Measurements from ENCODE around the gene MXRA8.

MXRA8 gene

DNA sequence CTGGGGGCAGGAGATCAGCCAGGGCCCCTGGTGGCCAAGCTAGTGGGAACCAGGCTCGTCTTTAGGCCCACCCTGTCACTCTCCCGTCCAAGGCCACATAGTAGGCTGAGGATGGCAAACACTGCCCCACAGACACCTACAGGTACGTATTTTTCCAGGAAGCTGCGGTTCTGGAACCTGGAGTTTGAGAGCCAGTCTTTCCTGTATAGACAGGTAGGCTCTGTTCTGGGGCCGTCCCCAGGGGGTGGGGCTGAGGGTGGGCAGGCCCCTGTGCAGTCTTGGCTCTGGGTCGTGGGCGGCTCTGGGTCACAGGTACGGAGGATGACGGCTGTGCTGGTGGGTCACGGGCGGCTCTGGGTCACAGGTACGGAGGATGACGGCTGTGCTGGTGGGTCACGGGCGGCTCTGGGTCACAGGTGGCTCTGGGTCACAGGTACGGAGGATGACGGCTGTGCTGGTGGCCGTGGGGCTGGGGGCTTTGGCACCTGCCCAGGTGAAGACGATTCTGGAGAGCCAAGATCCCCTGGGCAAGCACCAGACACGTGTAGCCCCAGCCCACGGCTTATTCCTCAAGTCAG lies 47.8 kb downstream of the MXRA8 start:
- WGBS (ENCODE audit: extremely low coverage, insufficient coverage, low lambda C conversion rate) = no CpG with 5 or more reads among the region's 21 CpGs

DNA sequence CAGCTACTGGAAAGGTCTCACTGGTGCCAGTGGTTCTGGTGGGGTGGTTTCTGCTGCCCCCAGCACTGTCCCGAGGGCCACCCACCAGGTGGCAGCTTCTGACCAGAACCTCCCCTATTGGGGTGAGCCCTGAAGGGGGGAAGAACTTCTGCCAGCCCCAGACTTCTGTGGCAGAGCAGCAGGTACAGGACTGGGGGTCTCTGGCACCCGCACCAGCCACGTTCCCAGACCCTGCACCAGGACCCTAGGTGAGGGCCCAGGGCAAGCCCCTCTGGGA lies 48.3 kb downstream of the MXRA8 start:
- Histone ChIP-seq H3K4me3 (ENCODE audit: low read length) (no peak overlapping the region), H3K18ac (ENCODE audit: low read length) (no peak overlapping the region), H3K4me2 (ENCODE audit: low read length) (no peak overlapping the region), H3K27me3 (ENCODE audit: insufficient read depth, low read length, poor library complexity) (no peaks in the 10 kb centered on the region), H2BK15ac (replicated peaks; ENCODE audit: low read depth) (no peak overlapping the region), H2BK5ac (ENCODE audit: low read length) (no peak overlapping the region), H3K4me1 (ENCODE audit: control insufficient read depth, low read depth, low read length) (peaks cover 9% of the 10 kb centered on the region), H3K9ac (ENCODE audit: low read length) (no peak overlapping the region), H2AK5ac (ENCODE audit: low read length) (no peak overlapping the region), H3K23ac (ENCODE audit: low read length) (no peak overlapping the region), H3K4ac (ENCODE audit: low read depth, low read length) (no peak overlapping the region), H3K79me1 (ENCODE audit: low read length) (peaks cover 14% of the 10 kb centered on the region), H2BK120ac (ENCODE audit: low read depth, low read length) (no peak overlapping the region), H3K36me3 (ENCODE audit: control insufficient read depth, insufficient read depth, low read length) (peaks cover 19% of the 10 kb centered on the region), H3K56ac (ENCODE audit: low read length) (peak overlapping the region; percentile 92), H4K5ac (ENCODE audit: low read length) (no peak overlapping the region), H4K8ac (ENCODE audit: low read depth, low read length) (no peak overlapping the region), H3K27ac (ENCODE audit: low read depth, low read length) (no peak overlapping the region), H3K79me2 (ENCODE audit: control insufficient read depth, insufficient read depth, low read length) (peaks cover 3% of the 10 kb centered on the region)
- no CpG with 5 or more reads among the region's 3 CpGs for WGBS (ENCODE audit: extremely low coverage, insufficient coverage, low lambda C conversion rate)
- DNase-seq = no peak

More for the DNA sequence above, 47.8 kb downstream of the MXRA8 start:
- DNase-seq = no peak
- Histone ChIP-seq H3K4me1 (ENCODE audit: control insufficient read depth, low read depth, low read length) (peaks cover 9% of the 10 kb centered on the region), H4K8ac (ENCODE audit: low read depth, low read length) (no peak overlapping the region), H2AK5ac (ENCODE audit: low read length) (no peak overlapping the region), H3K27me3 (ENCODE audit: insufficient read depth, low read length, poor library complexity) (no peaks in the 10 kb centered on the region), H3K79me1 (ENCODE audit: low read length) (peaks cover 14% of the 10 kb centered on the region), H3K4me2 (ENCODE audit: low read length) (no peak overlapping the region), H3K36me3 (ENCODE audit: control insufficient read depth, insufficient read depth, low read length) (peaks cover 19% of the 10 kb centered on the region), H3K4me3 (ENCODE audit: low read length) (no peak overlapping the region), H3K18ac (ENCODE audit: low read length) (no peak overlapping the region), H3K27ac (ENCODE audit: low read depth, low read length) (no peak overlapping the region), H3K4ac (ENCODE audit: low read depth, low read length) (no peak overlapping the region), H4K5ac (ENCODE audit: low read length) (no peak overlapping the region), H2BK15ac (replicated peaks; ENCODE audit: low read depth) (no peak overlapping the region), H3K79me2 (ENCODE audit: control insufficient read depth, insufficient read depth, low read length) (peaks cover 3% of the 10 kb centered on the region), H3K23ac (ENCODE audit: low read length) (no peak overlapping the region), H3K56ac (ENCODE audit: low read length) (no peak overlapping the region), H2BK120ac (ENCODE audit: low read depth, low read length) (no peak overlapping the region), H3K9ac (ENCODE audit: low read length) (no peak overlapping the region), H2BK5ac (ENCODE audit: low read length) (no peak overlapping the region)

DNA sequence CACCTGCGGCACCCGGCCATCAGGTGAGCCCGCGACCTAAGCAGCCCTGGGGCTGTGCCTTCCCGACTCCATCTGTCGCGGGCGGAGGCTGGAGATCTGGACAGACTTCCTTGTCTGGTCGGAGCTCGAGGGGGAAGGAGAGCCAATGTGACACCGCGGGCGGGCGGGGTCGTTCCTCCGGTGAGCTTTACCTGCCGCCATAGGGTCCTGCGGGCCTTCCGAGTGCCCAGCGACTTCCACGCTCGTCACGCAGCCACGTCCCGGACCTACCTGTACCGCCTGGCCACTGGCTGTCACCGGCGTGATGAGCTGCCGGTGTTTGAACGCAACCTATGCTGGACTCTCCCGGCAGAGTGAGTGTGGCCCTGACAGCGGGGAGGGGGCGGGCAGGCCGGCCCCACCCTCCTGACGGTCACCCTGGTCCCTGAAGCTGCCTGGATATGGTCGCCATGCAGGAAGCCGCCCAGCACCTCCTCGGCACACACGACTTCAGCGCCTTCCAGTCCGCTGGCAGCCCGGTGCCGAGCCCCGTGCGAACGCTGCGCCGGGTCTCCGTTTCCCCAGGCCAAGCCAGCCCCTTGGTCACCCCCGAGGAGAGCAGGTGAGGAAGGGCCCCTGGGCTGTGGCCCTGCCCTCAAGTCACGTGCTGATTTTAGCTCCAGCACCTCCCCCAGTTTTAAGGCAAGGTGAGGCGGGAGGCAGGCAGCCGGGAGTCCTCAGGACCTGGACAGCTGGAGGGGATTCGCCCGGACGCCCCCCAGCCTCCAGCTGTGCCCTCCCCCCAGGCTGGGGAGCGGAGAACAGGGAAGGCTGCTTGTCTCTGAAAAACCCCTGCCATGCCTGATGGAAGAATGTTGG lies 48.9 kb downstream of the MXRA8 start:
- Histone ChIP-seq H3K27ac (ENCODE audit: low read depth, low read length) (no peak overlapping the region), H3K79me1 (ENCODE audit: low read length) (peaks cover 11% of the 10 kb centered on the region), H3K56ac (ENCODE audit: low read length) (peak overlapping the region; percentile 92), H4K5ac (ENCODE audit: low read length) (no peak overlapping the region), H4K8ac (ENCODE audit: low read depth, low read length) (no peak overlapping the region), H3K4me2 (ENCODE audit: low read length) (peak overlapping the region; percentile 87), H3K79me2 (ENCODE audit: control insufficient read depth, insufficient read depth, low read length) (peaks cover 3% of the 10 kb centered on the region), H3K36me3 (ENCODE audit: control insufficient read depth, insufficient read depth, low read length) (peaks cover 19% of the 10 kb centered on the region), H3K9ac (ENCODE audit: low read length) (peak overlapping the region; percentile 91), H2AK5ac (ENCODE audit: low read length) (no peak overlapping the region), H2BK5ac (ENCODE audit: low read length) (no peak overlapping the region), H3K4me1 (ENCODE audit: control insufficient read depth, low read depth, low read length) (peaks cover 10% of the 10 kb centered on the region), H3K18ac (ENCODE audit: low read length) (peak overlapping the region; percentile 29), H3K27me3 (ENCODE audit: insufficient read depth, low read length, poor library complexity) (no peaks in the 10 kb centered on the region), H3K4ac (ENCODE audit: low read depth, low read length) (no peak overlapping the region), H2BK120ac (ENCODE audit: low read depth, low read length) (no peak overlapping the region), H3K4me3 (ENCODE audit: low read length) (peak overlapping the region; percentile 73), H2BK15ac (replicated peaks; ENCODE audit: low read depth) (no peak overlapping the region), H3K23ac (ENCODE audit: low read length) (peak overlapping the region; percentile 66)
- no CpG with 5 or more reads among the region's 57 CpGs for WGBS (ENCODE audit: extremely low coverage, insufficient coverage, low lambda C conversion rate)
- DNase-seq = peak; percentile 57

DNA sequence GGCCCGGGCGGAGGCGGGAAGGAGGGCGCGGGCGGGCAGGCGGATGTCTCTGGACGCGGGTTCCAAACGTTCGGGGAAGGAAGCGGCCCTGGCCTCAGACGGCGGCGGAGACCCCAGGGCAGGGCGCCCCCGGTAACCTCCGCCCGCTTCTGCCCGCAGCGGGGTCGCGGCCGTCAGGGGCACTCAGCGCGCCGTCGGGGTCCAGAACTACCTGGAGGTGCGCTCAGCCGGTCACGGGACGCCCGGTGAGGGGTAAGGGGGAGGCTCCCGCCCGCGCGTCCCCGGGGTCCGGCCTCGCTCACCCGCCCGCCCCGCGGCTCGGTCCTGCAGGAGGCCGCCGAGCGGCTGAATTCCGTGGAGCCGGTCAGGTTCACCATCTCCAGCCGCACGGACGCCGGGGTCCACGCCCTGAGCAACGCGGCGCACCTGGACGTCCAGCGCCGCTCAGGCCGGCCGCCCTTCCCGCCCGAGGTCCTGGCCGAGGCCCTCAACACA lies 49.6 kb downstream of the MXRA8 start:
- no peak overlapping the region for H3K4ac ChIP-seq (ENCODE audit: low read depth, low read length)
- no CpG with 5 or more reads among the region's 66 CpGs for WGBS (ENCODE audit: extremely low coverage, insufficient coverage, low lambda C conversion rate)

DNA sequence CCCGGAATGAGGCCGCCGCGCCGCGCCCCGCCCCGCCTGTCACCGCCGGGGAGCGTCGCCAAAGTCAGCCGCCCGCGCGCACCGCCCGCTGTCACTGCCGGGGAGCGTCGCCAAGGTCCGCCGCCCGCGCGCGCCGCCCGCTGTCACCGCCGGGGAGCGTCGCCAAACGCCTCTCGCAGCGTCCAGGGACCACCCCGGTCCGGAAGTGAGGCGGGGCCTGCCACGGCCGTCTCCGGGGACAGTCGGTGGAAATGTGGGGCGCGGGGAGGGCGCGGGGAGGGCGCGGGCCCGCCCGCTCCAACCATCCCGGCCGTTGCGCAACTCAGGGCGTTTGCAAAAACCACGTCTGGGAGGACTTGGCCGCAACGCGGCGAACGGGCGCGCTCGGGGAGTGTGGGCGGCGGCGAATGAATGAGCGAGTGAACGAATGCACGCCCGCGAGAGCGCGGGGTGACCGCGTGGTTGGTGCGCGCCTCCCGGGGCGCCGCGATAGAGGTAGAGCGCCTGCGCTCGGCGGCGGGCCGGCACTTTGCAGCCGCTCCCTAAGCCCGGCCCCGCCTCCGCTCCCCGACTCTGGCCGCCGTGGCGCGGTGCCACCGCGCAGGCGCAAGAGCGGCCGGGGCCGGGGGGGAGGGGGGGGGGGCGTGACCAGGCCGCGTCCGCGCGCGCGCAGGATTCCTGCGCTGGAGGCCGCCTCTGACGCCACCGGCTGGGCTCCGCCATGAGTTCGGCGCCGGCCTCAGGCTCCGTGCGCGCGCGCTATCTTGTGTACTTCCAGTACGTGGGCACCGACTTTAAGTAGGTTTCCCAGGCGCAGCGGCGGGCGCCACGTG lies 50.2 kb downstream of the MXRA8 start, which contains the start of the genes ACAP3 and PUSL1:
TSS of gene ACAP3 (minus strand) at position 8 of the 833 bp plus-strand sequence. CDS start 115 bp downstream, outside the sequence.
TSS of gene PUSL1 (plus strand) at position 675 of the 833 bp plus-strand sequence. CDS start at position 722, 47 bp downstream.
- H2BK5ac ChIP-seq (ENCODE audit: low read length) = peak within 1 kb of the TSS; percentile 59
- H3K79me2 ChIP-seq (ENCODE audit: control insufficient read depth, insufficient read depth, low read length) = peaks cover 3% of the 10 kb centered on the region
- peak within 1 kb of the TSS; percentile 94 for H3K9ac ChIP-seq (ENCODE audit: low read length)
- H3K36me3 ChIP-seq (ENCODE audit: control insufficient read depth, insufficient read depth, low read length) = peaks cover 9% of the 10 kb centered on the region
- H3K4ac ChIP-seq (ENCODE audit: low read depth, low read length) = peak within 1 kb of the TSS; percentile 73
- peaks cover 11% of the 10 kb centered on the region for H3K79me1 ChIP-seq (ENCODE audit: low read length)
- H3K4me3 ChIP-seq (ENCODE audit: low read length) = peak within 1 kb of the TSS; percentile 74
- no peak within 1 kb of the TSS for H4K5ac ChIP-seq (ENCODE audit: low read length)
- WGBS (ENCODE audit: extremely low coverage, insufficient coverage, low lambda C conversion rate) = no CpG with 5 or more reads among the region's 131 CpGs
- DNase-seq = peak; percentile 93
- H3K4me2 ChIP-seq (ENCODE audit: low read length) = peak within 1 kb of the TSS; percentile 89
- peak within 1 kb of the TSS; percentile 66 for H3K23ac ChIP-seq (ENCODE audit: low read length)
- no peak within 1 kb of the TSS for H2BK15ac ChIP-seq (replicated peaks; ENCODE audit: low read depth)
- no peak within 1 kb of the TSS for H4K8ac ChIP-seq (ENCODE audit: low read depth, low read length)
- H3K18ac ChIP-seq (ENCODE audit: low read length) = peak within 1 kb of the TSS; percentile 29
- H3K4me1 ChIP-seq (ENCODE audit: control insufficient read depth, low read depth, low read length) = peaks cover 11% of the 10 kb centered on the region
- peak within 1 kb of the TSS; percentile 89 for H3K27ac ChIP-seq (ENCODE audit: low read depth, low read length)
- H3K56ac ChIP-seq (ENCODE audit: low read length) = peak within 1 kb of the TSS; percentile 95
- H3K27me3 ChIP-seq (ENCODE audit: insufficient read depth, low read length, poor library complexity) = no peaks in the 10 kb centered on the region
- H2BK120ac ChIP-seq (ENCODE audit: low read depth, low read length) = no peak within 1 kb of the TSS
- H2AK5ac ChIP-seq (ENCODE audit: low read length) = peak within 1 kb of the TSS; percentile 17

More for the DNA sequence above, 49.6 kb downstream of the MXRA8 start:
- Histone ChIP-seq H3K4me3 (ENCODE audit: low read length) (peak overlapping the region; percentile 73), H3K79me1 (ENCODE audit: low read length) (peaks cover 11% of the 10 kb centered on the region), H3K36me3 (ENCODE audit: control insufficient read depth, insufficient read depth, low read length) (peaks cover 15% of the 10 kb centered on the region), H3K27me3 (ENCODE audit: insufficient read depth, low read length, poor library complexity) (no peaks in the 10 kb centered on the region), H3K56ac (ENCODE audit: low read length) (peak overlapping the region; percentile 92), H4K8ac (ENCODE audit: low read depth, low read length) (no peak overlapping the region), H3K4me1 (ENCODE audit: control insufficient read depth, low read depth, low read length) (peaks cover 11% of the 10 kb centered on the region), H3K4me2 (ENCODE audit: low read length) (peak overlapping the region; percentile 87), H4K5ac (ENCODE audit: low read length) (no peak overlapping the region), H3K9ac (ENCODE audit: low read length) (peak overlapping the region; percentile 91), H2BK5ac (ENCODE audit: low read length) (no peak overlapping the region), H2BK120ac (ENCODE audit: low read depth, low read length) (no peak overlapping the region), H3K27ac (ENCODE audit: low read depth, low read length) (peak overlapping the region; percentile 15), H2AK5ac (ENCODE audit: low read length) (no peak overlapping the region), H3K79me2 (ENCODE audit: control insufficient read depth, insufficient read depth, low read length) (peaks cover 3% of the 10 kb centered on the region), H2BK15ac (replicated peaks; ENCODE audit: low read depth) (no peak overlapping the region), H3K23ac (ENCODE audit: low read length) (peak overlapping the region; percentile 45), H3K18ac (ENCODE audit: low read length) (peak overlapping the region; percentile 29)
- no peak for DNase-seq

Data from mesendoderm (in vitro differentiated cells).